Muscle of back (tissue), 13 donors: ENCODE data around the gene ST6GALNAC4. TPM values are rescaled to one million over a fixed set of nuclear protein-coding genes. Genes with fewer than 3 reads are reported as not detected.
A peak's percentile ranks its signal among the peaks of the same experiment; 100 is the strongest.

ENCODE experiments used
- DNase-seq, 3 donors: peaks; one replicate each; pipeline versions ENCODE4 v3.0.0 to v3.0.0-alpha.2; 2013
- long read RNA-seq, 9 donors: transcript quantifications; one replicate each; lab custom pipeline, GENCODE V29; 2026
- polyA plus RNA-seq, 10 donors: library from polyadenylated mRNA; unstranded; fragments of 120-200 nt; gene quantifications; one replicate each; pipeline ENCODE4 v1.2.1, GENCODE V29; 2013; ENCODE audit not compliant: insufficient read length in 10 of 10

The ST6GALNAC4 gene, protein sequence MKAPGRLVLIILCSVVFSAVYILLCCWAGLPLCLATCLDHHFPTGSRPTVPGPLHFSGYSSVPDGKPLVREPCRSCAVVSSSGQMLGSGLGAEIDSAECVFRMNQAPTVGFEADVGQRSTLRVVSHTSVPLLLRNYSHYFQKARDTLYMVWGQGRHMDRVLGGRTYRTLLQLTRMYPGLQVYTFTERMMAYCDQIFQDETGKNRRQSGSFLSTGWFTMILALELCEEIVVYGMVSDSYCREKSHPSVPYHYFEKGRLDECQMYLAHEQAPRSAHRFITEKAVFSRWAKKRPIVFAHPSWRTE
- 10 to 100 TPM; 24.8 to 41.2 (median 29.6) TPM for polyA plus RNA-seq
- long read RNA-seq, donor 1, transcript ST6GALNAC4-201 (6 exons, 1,691 nt): major isoform, 8 of 9 reads
- long read RNA-seq, donor 1, partial matches to known transcripts: 0 of 9 reads
- long read RNA-seq, donor 1, other reads (novel, unspliced or antisense): 0 of 9 reads
- long read RNA-seq, donor 2, transcript ST6GALNAC4-201 (6 exons, 1,691 nt): major isoform, 5 of 6 reads
- long read RNA-seq, donor 2, partial matches to known transcripts: 0 of 6 reads
- long read RNA-seq, donor 2, other reads (novel, unspliced or antisense): 0 of 6 reads
- long read RNA-seq, donor 3: 0 reads
- long read RNA-seq, donor 4, transcript ST6GALNAC4-201 (6 exons, 1,691 nt): major isoform, 6 of 9 reads
- long read RNA-seq, donor 4, partial matches to known transcripts: 0 of 9 reads
- long read RNA-seq, donor 4, other reads (novel, unspliced or antisense): 0 of 9 reads
- long read RNA-seq, donor 5, partial matches to known transcripts: 0 of 6 reads
- long read RNA-seq, donor 5, other reads (novel, unspliced or antisense): 0 of 6 reads
- long read RNA-seq, donor 6, transcript ST6GALNAC4-201 (6 exons, 1,691 nt): major isoform, 8 of 9 reads
- long read RNA-seq, donor 6, partial matches to known transcripts: 0 of 9 reads
- long read RNA-seq, donor 6, other reads (novel, unspliced or antisense): 0 of 9 reads
- long read RNA-seq, donor 7, partial matches to known transcripts: 0 of 4 reads
- long read RNA-seq, donor 7, other reads (novel, unspliced or antisense): 0 of 4 reads
- long read RNA-seq, donor 8, partial matches to known transcripts: 0 of 4 reads
- long read RNA-seq, donor 8, other reads (novel, unspliced or antisense): 0 of 4 reads
- long read RNA-seq, donor 9, partial matches to known transcripts: 0 of 1 reads
- long read RNA-seq, donor 9, other reads (novel, unspliced or antisense): 0 of 1 reads

GRCh38 chr9:127916720-127917581, at the start of gene ST6GALNAC4:
ST6GALNAC4 (minus strand) TSS chr9:127917041; CDS start chr9:127916419, 622 bp downstream.
- DNase-seq: peak; percentile 91 to 95 (median 95)

- no peak for DNase-seq
Measured at GRCh38 chr9:127965953-127966352, 49.1 kb upstream of the ST6GALNAC4 start.

DNA sequence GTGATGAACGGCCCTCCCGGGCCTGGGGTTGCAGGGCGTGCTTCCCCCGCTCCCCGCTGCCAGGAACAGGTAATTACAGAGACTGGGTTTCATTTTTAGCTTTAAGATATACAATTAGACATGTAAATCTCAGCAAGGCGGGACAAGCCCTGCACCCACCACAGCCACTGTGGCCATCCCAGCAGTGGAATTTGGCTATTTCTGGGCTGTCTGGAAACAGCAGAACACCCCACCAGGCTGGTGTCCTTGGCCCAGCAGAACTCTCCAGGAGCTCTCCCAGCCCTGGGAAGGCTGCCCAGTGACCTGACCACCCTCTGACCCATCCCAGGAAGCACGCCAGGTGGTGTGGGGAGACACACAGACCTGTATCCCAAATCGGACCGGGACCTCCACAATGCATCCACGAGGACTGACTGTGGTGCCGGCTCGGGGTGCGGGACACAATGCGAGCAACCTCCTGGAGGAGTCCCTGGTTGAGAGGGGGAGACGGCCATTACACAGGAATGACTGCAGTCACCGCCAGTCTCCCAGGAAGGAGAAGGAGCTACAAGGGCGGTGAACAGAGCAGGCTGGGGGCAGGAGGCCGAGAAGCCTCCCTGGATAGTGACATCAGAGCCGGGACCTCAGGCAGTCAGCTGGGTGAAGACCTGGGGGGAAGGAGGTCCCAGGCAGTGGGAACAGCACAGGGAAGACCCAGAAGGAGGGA, 46.7 kb upstream of the ST6GALNAC4 start:
- DNase-seq: no peak

DNA sequence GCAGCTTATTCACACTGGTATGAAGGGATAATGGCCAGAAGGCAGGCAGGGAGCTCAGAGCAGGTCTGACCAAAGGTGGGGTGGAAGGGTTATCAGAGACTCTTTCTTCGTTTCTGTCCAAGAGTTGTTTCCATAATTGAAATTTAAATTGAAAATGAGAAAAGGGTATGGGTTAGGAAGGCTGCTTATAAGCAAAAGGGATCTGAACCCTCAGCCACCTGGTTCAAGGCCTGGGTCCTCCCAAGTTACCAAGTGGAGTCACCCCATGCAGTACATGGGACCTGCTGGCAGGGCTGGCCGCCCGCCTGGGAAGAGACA, 46.2 kb upstream of the ST6GALNAC4 start:
- no peak for DNase-seq

GRCh38 chr9:127962278-127962677, 45.4 kb upstream of the ST6GALNAC4 start:
- DNase-seq: no peak

DNA sequence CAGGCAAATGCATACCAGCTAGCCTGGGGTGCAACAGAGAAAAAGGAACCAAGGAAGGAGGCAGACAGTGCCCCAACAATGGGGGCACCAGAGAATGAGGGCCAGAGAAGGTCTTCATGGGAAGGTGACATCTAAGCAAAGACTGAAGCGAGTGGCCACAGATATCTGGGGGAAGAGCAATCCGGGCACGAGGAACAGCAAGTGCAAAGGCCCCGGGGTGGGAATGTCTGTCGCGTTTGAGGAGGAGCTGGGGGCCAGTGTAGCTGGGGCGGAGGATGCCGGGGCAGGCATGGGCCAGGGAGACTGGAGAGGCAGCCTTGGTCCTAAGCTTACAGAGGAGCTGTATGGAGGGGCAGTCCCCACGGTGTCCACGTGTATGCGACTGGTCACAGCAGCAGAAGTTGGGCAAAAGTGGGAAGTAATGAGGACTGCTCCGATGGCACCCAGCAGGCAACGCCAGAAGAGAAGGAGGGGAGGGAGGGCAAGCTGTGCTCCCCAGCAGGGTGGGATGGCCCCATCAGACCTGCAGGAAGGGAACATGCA, 44.8 kb upstream of the ST6GALNAC4 start:
- no peak for DNase-seq

DNA sequence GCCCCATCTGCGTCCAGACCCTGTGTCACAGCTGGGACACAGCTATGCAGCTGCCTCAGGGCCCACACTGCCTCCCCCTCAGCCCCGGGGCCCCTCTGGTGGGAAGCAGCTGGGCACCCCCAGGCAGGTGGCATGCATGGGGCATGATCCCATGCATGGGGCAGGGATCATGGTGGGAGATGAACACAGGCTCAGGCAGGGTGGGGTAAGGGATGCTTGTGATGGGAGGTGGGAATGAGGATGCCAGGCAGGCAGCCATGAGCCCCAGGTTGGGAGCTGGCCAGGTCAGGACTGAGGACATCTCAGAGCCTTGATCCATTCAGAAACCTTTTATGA, 44.3 kb upstream of the ST6GALNAC4 start:
- no peak for DNase-seq

DNA sequence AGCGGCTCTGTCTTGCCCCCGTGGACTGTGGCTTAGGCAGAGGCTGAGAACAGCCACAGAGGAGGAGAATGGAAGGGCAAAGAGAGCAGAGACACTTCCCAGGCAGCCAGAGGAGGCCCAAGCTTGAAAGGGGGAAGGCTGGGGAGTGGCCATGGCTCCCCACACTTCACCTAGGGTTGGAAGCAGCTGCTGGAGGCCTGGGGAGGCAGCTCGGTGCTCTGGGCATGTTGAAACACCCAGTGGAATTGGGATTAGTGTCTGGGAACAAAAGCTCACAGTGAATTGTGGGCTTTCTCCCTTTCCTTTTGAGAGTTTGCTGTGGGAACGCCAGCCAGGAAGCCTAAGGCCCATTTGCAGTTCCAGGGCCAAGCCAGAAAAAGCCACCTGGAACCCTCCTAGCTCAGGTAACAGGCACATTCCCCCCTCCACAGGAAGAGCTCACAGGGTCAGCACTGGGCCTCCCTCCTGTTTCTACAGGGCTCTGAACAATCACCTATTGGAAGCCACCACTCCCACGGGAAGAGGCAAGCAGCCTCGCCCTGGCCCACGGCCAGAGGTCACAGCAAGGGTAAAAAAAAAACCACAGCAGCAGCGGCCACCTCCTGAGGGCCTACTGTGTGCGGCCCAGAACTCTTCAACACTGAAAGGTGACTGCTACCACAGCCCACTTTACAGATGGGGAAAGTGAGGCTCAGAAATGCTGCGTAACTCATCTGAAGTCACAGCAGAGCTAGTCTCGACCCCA, 43.7 kb upstream of the ST6GALNAC4 start:
- DNase-seq: no peak

DNA sequence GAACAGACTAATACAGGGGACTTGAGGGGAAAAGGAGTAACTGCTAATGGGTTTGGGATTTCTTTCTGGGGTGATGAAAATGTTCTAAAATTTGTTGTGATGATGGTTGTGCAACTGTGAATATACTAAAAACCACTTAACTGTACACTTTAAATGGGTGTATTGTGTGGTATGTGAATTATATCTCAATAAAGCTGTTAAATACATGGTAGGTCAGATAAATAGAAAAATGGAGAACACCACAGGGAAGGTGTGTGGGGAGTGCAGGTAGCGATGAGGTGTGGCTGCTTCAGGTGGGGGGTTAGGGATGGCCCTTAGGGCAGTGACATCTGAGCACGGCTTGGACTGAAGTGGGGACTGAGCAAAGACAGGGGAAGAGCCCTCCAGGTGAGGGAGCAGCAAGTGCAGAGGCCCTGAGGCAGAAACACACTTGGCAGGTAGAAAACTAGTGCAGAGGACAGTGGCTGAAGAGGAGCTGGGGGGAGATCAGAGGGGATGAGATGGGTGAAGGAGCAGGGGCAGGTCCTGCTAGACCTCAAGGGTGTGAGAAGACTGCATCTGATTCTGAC, 43.1 kb upstream of the ST6GALNAC4 start:
- no peak for DNase-seq

GRCh38 chr9:127959398-127959797, 42.6 kb upstream of the ST6GALNAC4 start:
- no peak for DNase-seq

- no peak for DNase-seq
Measured at GRCh38 chr9:127958728-127959127, 41.9 kb upstream of the ST6GALNAC4 start.

- DNase-seq: no peak
Measured at GRCh38 chr9:127955294-127956015, 38.6 kb upstream of the ST6GALNAC4 start.

DNA sequence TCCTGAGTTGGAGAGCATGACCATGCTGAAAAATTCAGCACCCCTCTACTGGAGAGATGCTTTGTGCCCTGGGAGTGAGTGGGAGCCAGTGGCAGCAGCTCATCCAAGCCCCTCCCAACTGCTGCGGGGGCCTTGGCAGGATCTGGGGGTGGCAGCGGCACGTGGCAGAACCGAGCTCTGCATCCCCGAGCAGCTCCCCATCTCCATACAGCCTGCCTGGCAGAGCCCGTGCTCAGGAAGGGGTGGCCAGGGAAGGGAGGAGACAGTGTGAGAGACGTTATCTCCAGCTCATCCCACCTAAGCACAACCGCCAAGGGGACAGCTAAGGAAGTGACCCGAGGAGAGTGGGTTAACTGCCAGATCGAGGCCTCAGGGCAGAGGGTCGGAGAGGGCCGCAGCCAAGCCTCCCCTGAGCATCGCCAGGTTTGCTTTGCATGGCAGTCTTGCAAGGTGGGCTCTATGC, 38.0 kb upstream of the ST6GALNAC4 start:
- no peak for DNase-seq

DNA sequence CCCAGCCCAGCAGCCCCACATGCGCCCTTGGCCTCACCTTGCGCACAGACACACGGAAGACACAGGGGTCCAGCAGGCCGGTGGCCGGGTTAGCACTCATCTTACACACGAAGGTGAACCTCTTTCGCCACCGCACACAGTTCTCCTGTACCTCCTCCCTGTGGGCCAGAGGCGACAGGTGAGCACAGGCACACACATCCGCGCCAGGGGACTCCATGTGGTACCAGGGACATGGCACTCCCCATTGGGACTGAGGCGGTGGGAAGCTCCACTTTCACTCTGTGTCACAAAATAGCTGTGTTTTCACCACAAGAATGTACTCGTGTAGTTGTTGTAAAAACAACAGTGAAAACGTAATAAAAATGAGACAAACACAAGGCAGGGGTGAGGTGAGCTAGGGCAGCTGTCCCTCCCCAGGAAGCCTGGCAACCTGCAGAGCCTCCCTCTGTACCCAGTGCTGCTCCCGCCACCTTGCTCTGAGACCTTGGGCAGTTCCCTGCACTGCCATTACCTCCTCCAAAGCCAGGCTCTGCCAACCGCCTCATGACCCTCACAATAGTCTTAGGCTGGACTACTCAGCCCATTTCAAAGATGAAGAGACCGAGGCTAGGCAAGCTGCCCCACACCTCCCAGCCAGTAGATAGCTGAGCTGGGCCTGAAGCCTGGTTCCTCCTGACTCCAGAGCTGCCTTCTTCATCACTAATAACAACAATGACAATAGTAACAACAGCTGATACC, 37.1 kb upstream of the ST6GALNAC4 start:
- DNase-seq: no peak

GRCh38 chr9:127953154-127953553, 36.3 kb upstream of the ST6GALNAC4 start:
- DNase-seq: no peak

- DNase-seq: no peak
Measured at GRCh38 chr9:127950513-127951289, 33.9 kb upstream of the ST6GALNAC4 start.
